ENCODE measurements around the gene SEC61B.

DNA sequence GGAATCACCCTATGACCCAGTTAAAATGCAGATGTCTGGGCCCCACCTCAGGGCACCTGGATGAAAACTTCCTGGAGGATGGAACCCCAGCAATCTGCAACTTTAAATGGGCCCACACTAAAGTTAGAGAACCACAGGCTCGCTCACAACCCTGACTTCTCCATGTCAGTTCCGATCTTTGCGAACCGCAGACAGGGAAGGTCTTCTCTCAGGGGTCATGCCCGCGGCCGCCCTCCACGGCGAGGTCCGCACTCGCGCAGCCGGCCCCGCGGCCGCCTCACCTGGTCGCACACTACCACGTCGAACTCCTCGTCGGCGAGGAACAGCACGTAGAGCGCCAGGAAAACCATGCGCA, 839 bp upstream of the SEC61B start:
- TF ChIP-seq, protein P1, sequence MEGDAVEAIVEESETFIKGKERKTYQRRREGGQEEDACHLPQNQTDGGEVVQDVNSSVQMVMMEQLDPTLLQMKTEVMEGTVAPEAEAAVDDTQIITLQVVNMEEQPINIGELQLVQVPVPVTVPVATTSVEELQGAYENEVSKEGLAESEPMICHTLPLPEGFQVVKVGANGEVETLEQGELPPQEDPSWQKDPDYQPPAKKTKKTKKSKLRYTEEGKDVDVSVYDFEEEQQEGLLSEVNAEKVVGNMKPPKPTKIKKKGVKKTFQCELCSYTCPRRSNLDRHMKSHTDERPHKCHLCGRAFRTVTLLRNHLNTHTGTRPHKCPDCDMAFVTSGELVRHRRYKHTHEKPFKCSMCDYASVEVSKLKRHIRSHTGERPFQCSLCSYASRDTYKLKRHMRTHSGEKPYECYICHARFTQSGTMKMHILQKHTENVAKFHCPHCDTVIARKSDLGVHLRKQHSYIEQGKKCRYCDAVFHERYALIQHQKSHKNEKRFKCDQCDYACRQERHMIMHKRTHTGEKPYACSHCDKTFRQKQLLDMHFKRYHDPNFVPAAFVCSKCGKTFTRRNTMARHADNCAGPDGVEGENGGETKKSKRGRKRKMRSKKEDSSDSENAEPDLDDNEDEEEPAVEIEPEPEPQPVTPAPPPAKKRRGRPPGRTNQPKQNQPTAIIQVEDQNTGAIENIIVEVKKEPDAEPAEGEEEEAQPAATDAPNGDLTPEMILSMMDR (IDR thresholded peaks at IDR 0.05): no peak
- no peak for TF ChIP-seq ZFX (IDR thresholded peaks at IDR 0.05; ENCODE audit: borderline replicate concordance)

Measured in 22Rv1 (cell line).